DOHH2 (cell line): Measurements from ENCODE around the gene EPS8.

ENCODE experiments used
- H3F3A ChIP-seq: fragments of 200-600 bp; sonication (generic), shearing (Covaris generic); 2 replicates; pipeline ENCODE4 v1.6.0; 2016; ENCODE audit warnings: antibody characterized with exemption, mild to moderate bottlenecking; ENCODE audit not compliant: control insufficient read depth, insufficient read depth
- H3K27ac ChIP-seq: fragments of 200-600 bp; sonication (generic); 2 replicates; pipeline ENCODE4 v1.5.1; 2014; ENCODE audit warnings: low read depth, mild to moderate bottlenecking, low read length, moderate library complexity
- H3K27me3 ChIP-seq: fragments of 200-600 bp; sonication (generic); 2 replicates; pipeline ENCODE4 v1.6.1; 2014; ENCODE audit warnings: mild to moderate bottlenecking, low read length, mixed read lengths; ENCODE audit not compliant: control insufficient read depth
- H3K36me3 ChIP-seq: fragments of 200-600 bp; sonication (generic); 2 replicates; pipeline ENCODE4 v1.6.1; 2014; ENCODE audit warnings: mild to moderate bottlenecking, low read length, moderate library complexity, mixed read lengths; ENCODE audit not compliant: control insufficient read depth
- H3K4me1 ChIP-seq: fragments of 200-600 bp; sonication (generic); 2 replicates; pipeline ENCODE4 v1.6.1; 2014; ENCODE audit warnings: mild to moderate bottlenecking, low read length, mixed read lengths; ENCODE audit not compliant: control insufficient read depth
- H3K4me2 ChIP-seq: fragments of 200-600 bp; sonication (generic); 2 replicates; pipeline ENCODE4 v1.6.0; 2014; ENCODE audit warnings: mild to moderate bottlenecking, low read length, moderate library complexity
- H3K4me3 ChIP-seq: fragments of 200-600 bp; sonication (generic); 2 replicates; pipeline ENCODE4 v1.5.1; 2014; ENCODE audit warnings: mild to moderate bottlenecking, low read length, mixed read lengths
- H3K79me2 ChIP-seq: fragments of 200-600 bp; sonication (generic); 2 replicates; pipeline ENCODE4 v1.6.1; 2014; ENCODE audit warnings: mild to moderate bottlenecking, low read length, mixed read lengths; ENCODE audit not compliant: control insufficient read depth
- H3K9me2 ChIP-seq: fragments of 200-600 bp; sonication (generic); replicated peaks from 2 replicates; pipeline ENCODE4 v1.6.1; 2014; ENCODE audit warnings: mild to moderate bottlenecking, low read length, mixed read lengths; ENCODE audit not compliant: control insufficient read depth
- H3K9me3 ChIP-seq: fragments of 200-600 bp; sonication (generic); 2 replicates; pipeline ENCODE4 v1.6.1; 2014; ENCODE audit warnings: antibody characterized with exemption, low read length, mixed read lengths; ENCODE audit not compliant: control insufficient read depth, insufficient read depth
- H4K20me1 ChIP-seq: fragments of 200-600 bp; sonication (generic); 2 replicates; pipeline ENCODE4 v1.6.0; 2014; ENCODE audit warnings: low read depth, mild to moderate bottlenecking, antibody characterized with exemption, low read length, moderate library complexity; ENCODE audit not compliant: control insufficient read depth, insufficient read depth
- EZH2phosphoT487 ChIP-seq: fragments of 200-600 bp; sonication (generic); IDR thresholded peaks from 2 replicates; pipeline ENCODE4 v1.6.1; 2017; ENCODE audit warnings: borderline replicate concordance, mild to moderate bottlenecking, antibody characterized with exemption, low read length, moderate library complexity, mixed read lengths
- TF ChIP-seq, protein P1 (sequence below): fragments of 200-600 bp; sonication (generic); IDR thresholded peaks from one replicate; pipeline ENCODE4 v1.5.1; 2014; ENCODE audit warnings: antibody characterized with exemption, mild to moderate bottlenecking, low read depth, low read length; ENCODE audit not compliant: poor library complexity, severe bottlenecking

The EPS8 gene

DNA sequence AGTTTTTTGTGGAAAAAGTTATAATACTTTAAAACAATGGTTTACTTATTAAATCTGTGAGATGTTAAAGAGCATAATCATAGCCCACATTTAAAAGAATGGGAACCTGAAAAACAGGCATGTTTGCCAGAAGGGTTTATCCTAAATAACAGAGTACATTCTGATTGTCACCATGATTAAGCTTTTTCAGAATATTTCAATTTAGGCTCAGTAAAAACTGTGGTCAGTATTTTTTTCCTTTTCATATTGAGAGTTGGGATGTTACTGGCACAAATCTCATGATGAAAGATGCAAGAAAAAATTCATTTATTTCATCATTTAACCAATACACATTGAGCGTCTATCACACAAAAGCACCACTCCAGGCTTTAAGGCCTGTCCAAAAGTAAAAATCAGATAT, 18.6 kb downstream of the EPS8 start:
- no peaks in the 10 kb centered on the region for H3K36me3 ChIP-seq
- no peak overlapping the region for H3K4me3 ChIP-seq
- H3K4me1 ChIP-seq: no peaks in the 10 kb centered on the region
- H3K79me2 ChIP-seq: no peaks in the 10 kb centered on the region
- H3K27ac ChIP-seq: no peak overlapping the region
- H3K9me3 ChIP-seq: no peaks in the 10 kb centered on the region
- H4K20me1 ChIP-seq: no peaks in the 10 kb centered on the region
- no peaks in the 10 kb centered on the region for H3K27me3 ChIP-seq
- no peaks in the 10 kb centered on the region for H3F3A ChIP-seq
- H3K4me2 ChIP-seq: no peak overlapping the region
- no peaks in the 10 kb centered on the region for H3K9me2 ChIP-seq
- TF ChIP-seq, protein P1, sequence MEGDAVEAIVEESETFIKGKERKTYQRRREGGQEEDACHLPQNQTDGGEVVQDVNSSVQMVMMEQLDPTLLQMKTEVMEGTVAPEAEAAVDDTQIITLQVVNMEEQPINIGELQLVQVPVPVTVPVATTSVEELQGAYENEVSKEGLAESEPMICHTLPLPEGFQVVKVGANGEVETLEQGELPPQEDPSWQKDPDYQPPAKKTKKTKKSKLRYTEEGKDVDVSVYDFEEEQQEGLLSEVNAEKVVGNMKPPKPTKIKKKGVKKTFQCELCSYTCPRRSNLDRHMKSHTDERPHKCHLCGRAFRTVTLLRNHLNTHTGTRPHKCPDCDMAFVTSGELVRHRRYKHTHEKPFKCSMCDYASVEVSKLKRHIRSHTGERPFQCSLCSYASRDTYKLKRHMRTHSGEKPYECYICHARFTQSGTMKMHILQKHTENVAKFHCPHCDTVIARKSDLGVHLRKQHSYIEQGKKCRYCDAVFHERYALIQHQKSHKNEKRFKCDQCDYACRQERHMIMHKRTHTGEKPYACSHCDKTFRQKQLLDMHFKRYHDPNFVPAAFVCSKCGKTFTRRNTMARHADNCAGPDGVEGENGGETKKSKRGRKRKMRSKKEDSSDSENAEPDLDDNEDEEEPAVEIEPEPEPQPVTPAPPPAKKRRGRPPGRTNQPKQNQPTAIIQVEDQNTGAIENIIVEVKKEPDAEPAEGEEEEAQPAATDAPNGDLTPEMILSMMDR: no peak
- TF ChIP-seq EZH2phosphoT487: no peak

DNA sequence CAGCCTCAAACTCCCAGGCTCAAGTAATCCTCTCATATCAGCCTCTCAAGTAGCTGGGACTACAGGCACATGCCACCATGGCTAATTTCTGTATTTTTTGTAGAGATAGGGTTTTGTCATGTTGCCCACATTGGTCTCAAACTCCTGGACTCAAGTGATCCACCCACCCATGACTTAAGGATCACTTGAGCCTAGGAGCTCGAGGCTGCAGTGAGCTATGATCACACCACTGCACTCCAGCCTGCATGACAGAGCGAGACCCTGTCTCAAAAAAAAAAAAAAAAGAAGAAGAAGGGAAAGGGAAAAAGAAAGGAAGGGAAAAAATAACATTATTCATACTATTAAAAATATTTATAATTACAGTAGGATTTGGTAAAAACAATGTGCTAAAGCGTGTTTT, 19.2 kb downstream of the EPS8 start:
- H3K4me2 ChIP-seq: no peak overlapping the region

DNA sequence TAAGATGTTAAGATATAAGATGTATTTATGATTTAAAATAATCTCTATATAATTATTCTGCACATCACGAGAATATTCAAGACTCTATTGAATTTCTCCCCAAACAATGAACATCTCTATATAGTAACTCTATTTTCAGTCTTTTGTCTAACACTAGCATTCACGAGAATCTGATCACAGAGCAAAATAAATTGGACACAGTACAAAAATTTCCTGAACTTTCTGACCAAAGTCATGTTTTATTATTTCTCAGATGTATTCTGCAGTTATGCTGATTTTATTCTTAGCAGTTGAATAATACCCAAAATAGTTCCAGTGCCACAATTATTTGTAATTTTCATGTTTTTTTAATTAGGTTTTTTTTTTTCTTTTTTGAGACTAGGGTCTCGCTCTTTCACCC, 19.6 kb downstream of the EPS8 start:
- H3K27ac ChIP-seq: no peak overlapping the region
- no peaks in the 10 kb centered on the region for H3K27me3 ChIP-seq
- H3K9me2 ChIP-seq: no peaks in the 10 kb centered on the region
- H3K9me3 ChIP-seq: no peaks in the 10 kb centered on the region
- no peaks in the 10 kb centered on the region for H3K4me1 ChIP-seq
- H3K4me2 ChIP-seq: no peak overlapping the region
- no peaks in the 10 kb centered on the region for H3K79me2 ChIP-seq
- H3K4me3 ChIP-seq: no peak overlapping the region
- no peaks in the 10 kb centered on the region for H3K36me3 ChIP-seq
- H3F3A ChIP-seq: no peaks in the 10 kb centered on the region
- no peaks in the 10 kb centered on the region for H4K20me1 ChIP-seq
- TF ChIP-seq, protein P1: no peak
- TF ChIP-seq EZH2phosphoT487: no peak

More for the DNA sequence above, 19.2 kb downstream of the EPS8 start:
- no peaks in the 10 kb centered on the region for H3K79me2 ChIP-seq
- H3K4me3 ChIP-seq: no peak overlapping the region
- no peaks in the 10 kb centered on the region for H3K27me3 ChIP-seq
- no peak overlapping the region for H3K27ac ChIP-seq
- H3K4me1 ChIP-seq: no peaks in the 10 kb centered on the region
- TF ChIP-seq EZH2phosphoT487: no peak
- TF ChIP-seq, protein P1: no peak
- H4K20me1 ChIP-seq: no peaks in the 10 kb centered on the region
- H3F3A ChIP-seq: no peaks in the 10 kb centered on the region
- H3K9me3 ChIP-seq: no peaks in the 10 kb centered on the region
- no peaks in the 10 kb centered on the region for H3K36me3 ChIP-seq
- H3K9me2 ChIP-seq: no peaks in the 10 kb centered on the region

DNA sequence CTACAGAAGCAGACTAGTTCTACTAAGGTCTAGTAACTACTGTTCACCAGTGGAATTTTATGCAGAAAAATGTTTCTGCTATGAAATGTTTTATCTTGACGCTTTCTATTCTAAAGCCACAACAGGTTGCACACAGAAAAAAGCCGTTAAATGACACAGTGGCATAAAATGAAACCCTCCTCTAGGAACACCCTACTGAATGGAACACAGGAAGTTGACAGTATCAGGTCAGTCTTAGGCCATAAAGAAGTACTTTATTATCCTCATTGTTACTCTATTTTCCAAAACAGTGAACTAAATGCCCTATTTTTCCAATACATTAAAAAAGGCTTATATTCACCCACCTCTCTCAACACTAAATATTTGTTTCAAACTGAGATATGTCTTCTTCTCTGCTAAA, 21.9 kb downstream of the EPS8 start:
- no peak overlapping the region for H3K4me2 ChIP-seq
- no peak overlapping the region for H3K4me3 ChIP-seq
- H3K4me1 ChIP-seq: no peaks in the 10 kb centered on the region
- no peaks in the 10 kb centered on the region for H3F3A ChIP-seq
- no peaks in the 10 kb centered on the region for H3K27me3 ChIP-seq
- TF ChIP-seq EZH2phosphoT487: no peak
- TF ChIP-seq, protein P1: no peak
- H4K20me1 ChIP-seq: no peaks in the 10 kb centered on the region
- no peak overlapping the region for H3K27ac ChIP-seq
- no peaks in the 10 kb centered on the region for H3K9me3 ChIP-seq
- H3K79me2 ChIP-seq: no peaks in the 10 kb centered on the region
- no peaks in the 10 kb centered on the region for H3K9me2 ChIP-seq
- no peaks in the 10 kb centered on the region for H3K36me3 ChIP-seq
